Thymus (tissue), 14 donors: ENCODE measurements around the gene UMOD. TPM values are rescaled to one million over a fixed set of nuclear protein-coding genes. Genes with fewer than 3 reads are reported as not detected.

Experiments used
- DNase-seq, 9 donors: peaks; one replicate each; pipeline ENCODE4 v3.0.0-alpha.2; 2013; ENCODE audit warnings: low spot score in 9 of 9, low read depth in 6 of 9, missing footprints in 1 of 9
- H3K27ac ChIP-seq, 2 donors: one replicate each; pipeline ENCODE4 v1.5.1; 2013; ENCODE audit warnings: control low read depth in 1 of 2, low read depth in 1 of 2, low read length in 1 of 2, mild to moderate bottlenecking in 1 of 2, moderate library complexity in 1 of 2
- H3K27me3 ChIP-seq, 2 donors: one replicate each; pipeline ENCODE4 v1.5.1; 2013; ENCODE audit warnings: low read length in 1 of 2; ENCODE audit not compliant: control insufficient read depth in 2 of 2, insufficient read depth in 1 of 2
- H3K36me3 ChIP-seq, 2 donors: one replicate each; pipeline ENCODE4 v1.5.1; 2013; ENCODE audit warnings: low read length in 1 of 2, mild to moderate bottlenecking in 1 of 2, moderate library complexity in 1 of 2; ENCODE audit not compliant: control insufficient read depth in 2 of 2, insufficient read depth in 2 of 2
- H3K4me1 ChIP-seq, 2 donors: one replicate each; pipeline ENCODE4 v1.5.1; 2013; ENCODE audit warnings: low read length in 2 of 2; ENCODE audit not compliant: control insufficient read depth in 2 of 2, insufficient read depth in 2 of 2
- H3K4me3 ChIP-seq, 2 donors: one replicate each; pipeline ENCODE4 v1.5.1; 2013; ENCODE audit warnings: low read length in 2 of 2, control low read depth in 1 of 2, mild to moderate bottlenecking in 1 of 2
- H3K9me3 ChIP-seq, 2 donors: one replicate each; pipeline ENCODE4 v1.5.1; 2013; ENCODE audit warnings: low read length in 1 of 2, mild to moderate bottlenecking in 1 of 2; ENCODE audit not compliant: control insufficient read depth in 2 of 2, insufficient read depth in 1 of 2
- WGBS: extraction: QIAGEN DNeasy Blood & Tissue Kit; methylation state at CpG from one replicate; pipeline ENCODE4 v1.1.7; 2013; 5-methylcytosine and 5-hydroxymethylcytosine counted together
- long read RNA-seq, 10 donors: transcript quantifications; one replicate each; lab custom pipeline, GENCODE V29; 2026
- polyA plus RNA-seq: library from polyadenylated mRNA; stranded (reverse); fragments of 200-250 nt; gene quantifications from one replicate; pipeline ENCODE4 v1.2.3, GENCODE V29; 2013
- total RNA-seq: library from RNA; stranded (reverse); fragments of 120-200 nt; gene quantifications from one replicate; pipeline ENCODE4 v1.2.4, GENCODE V29; 2013
- donor health status: healthy.

Gene UMOD
- total RNA-seq (0.28 TPM), polyA plus RNA-seq (0.84 TPM)
- long read RNA-seq, donor 1 = 0 reads
- long read RNA-seq, donor 2 = 0 reads
- long read RNA-seq, donor 3 = 0 reads
- long read RNA-seq, donor 4 = 0 reads
- long read RNA-seq, donor 5, partial matches to known transcripts = 5 of 19 reads
- long read RNA-seq, donor 5, other reads (novel, unspliced or antisense) = 9 of 19 reads
- long read RNA-seq, donor 6 = 0 reads
- long read RNA-seq, donor 7 = 0 reads
- long read RNA-seq, donor 8 = 0 reads
- long read RNA-seq, donor 9 = 0 reads
- long read RNA-seq, donor 10 = 0 reads

DNA sequence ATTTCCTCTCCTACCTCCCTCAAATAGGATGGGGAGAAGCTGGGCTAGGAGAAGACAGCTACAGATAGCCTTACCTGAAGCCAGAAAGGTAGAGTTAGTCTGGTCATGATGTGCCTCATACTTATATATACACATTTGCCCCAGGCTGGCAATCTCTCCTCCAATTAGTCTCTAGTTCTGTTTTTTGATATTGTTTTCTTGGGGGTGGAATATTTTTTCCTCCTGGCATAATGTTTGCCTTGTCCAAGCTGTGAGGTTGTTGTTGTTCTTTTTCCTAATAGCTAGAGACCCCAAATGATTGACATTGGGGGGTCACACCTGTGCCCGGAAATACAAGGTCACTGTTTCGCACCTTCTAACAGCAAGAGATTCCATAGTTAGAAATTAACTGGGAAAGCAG, at the start of gene UMOD:
Gene UMOD, minus strand, starts transcription at position 101 of the 400 bp plus-strand sequence. CDS start 1,978 bp downstream, outside the sequence.
- WGBS = 94% methylated on average over 2 of the region's 2 CpGs
- H3K27ac ChIP-seq = no peak within 1 kb of the TSS
- no peaks in the 10 kb centered on the region for H3K36me3 ChIP-seq
- H3K27me3 ChIP-seq = peaks cover 0 to 3% of the 10 kb centered on the region in 2 donors
- H3K9me3 ChIP-seq = no peaks in the 10 kb centered on the region
- H3K4me3 ChIP-seq = no peak within 1 kb of the TSS
- H3K4me1 ChIP-seq = no peaks in the 10 kb centered on the region
- DNase-seq = no peak

DNA sequence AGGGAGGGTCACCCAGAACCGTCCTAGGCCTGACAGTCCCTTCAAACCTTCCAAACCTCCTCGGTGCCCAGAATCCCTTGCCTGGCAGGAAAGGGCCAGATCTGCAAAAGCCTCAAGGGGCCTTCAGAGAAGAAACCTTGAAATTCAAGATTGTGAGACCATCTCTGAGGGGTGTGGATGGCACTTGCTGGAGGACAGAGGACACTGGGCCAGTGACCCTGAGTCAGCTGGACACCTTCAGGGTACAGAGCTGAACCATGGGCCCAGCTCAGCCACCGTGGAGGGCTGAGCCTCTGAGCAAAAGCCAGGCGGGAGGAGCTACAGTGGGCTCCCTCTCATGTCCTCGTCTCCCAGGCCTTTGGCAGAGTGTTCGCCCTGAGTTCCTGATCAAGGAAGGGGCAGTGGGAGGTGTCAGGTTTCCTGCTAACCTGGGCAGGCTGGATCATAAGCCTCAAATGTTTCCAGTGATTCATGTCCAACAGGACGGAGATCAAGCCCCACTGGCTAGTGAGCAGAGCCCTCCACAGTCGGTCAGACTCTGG, 49.0 kb upstream of the UMOD start:
- Histone ChIP-seq H3K9me3 (no peaks in the 10 kb centered on the region), H3K36me3 (no peaks in the 10 kb centered on the region), H3K27ac (no peak overlapping the region), H3K4me3 (no peak overlapping the region), H3K27me3 (no peaks in the 10 kb centered on the region), H3K4me1 (no peaks in the 10 kb centered on the region)
- WGBS = 79% methylated on average over 8 of the region's 8 CpGs
- DNase-seq = no peak

DNA sequence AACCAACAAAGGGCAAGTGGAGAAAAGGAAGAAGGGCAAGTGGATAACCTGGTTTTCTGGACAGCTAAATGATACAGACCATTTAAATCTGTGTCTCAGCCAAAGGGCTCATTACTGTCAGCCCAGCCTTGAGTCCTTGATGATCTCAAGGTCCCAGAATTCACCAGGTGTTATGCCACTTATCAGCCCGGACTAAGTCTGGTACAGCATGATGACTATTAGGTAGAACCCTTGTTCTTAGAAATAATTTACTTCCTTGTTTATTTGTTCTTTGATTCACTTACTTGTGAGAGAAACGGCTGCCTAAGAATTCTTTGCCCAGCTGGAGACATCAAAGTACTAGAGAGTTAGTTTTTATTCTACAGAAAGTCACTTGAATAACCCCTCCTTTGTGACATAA, 48.6 kb upstream of the UMOD start:
- no peak overlapping the region for H3K4me3 ChIP-seq
- 69% methylated on average over 2 of the region's 2 CpGs for whole genome bisulfite sequencing

DNA sequence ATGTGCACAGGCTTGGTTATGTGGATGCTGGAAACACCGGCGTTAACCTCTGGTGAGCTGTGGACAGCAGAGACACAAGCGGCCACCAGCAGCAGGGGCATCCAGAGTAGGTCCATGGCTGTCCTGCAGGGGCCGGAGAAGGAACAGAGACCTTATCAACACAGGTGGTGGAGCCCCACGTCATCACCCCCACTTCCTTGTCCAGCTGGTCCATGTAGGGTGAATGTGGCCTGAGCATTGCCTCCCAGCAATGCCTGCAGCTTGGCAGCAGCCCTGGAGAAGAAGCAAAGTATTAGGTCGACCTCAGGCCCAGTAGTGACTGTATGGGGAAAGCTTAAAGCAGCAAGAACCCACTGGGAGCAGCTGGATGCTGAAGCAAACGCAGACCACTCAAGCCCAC, 46.7 kb upstream of the UMOD start:
- H3K4me3 ChIP-seq = no peak overlapping the region
- WGBS = 75% methylated on average over 7 of the region's 7 CpGs
- DNase-seq = no peak
- no peaks in the 10 kb centered on the region for H3K27me3 ChIP-seq
- H3K27ac ChIP-seq = no peak overlapping the region
- no peaks in the 10 kb centered on the region for H3K9me3 ChIP-seq
- no peaks in the 10 kb centered on the region for H3K36me3 ChIP-seq
- H3K4me1 ChIP-seq = no peaks in the 10 kb centered on the region

More for the DNA sequence above, 48.6 kb upstream of the UMOD start:
- Histone ChIP-seq H3K27ac (no peak overlapping the region), H3K4me1 (no peaks in the 10 kb centered on the region), H3K36me3 (no peaks in the 10 kb centered on the region), H3K27me3 (no peaks in the 10 kb centered on the region), H3K9me3 (no peaks in the 10 kb centered on the region)
- no peak for DNase-seq

DNA sequence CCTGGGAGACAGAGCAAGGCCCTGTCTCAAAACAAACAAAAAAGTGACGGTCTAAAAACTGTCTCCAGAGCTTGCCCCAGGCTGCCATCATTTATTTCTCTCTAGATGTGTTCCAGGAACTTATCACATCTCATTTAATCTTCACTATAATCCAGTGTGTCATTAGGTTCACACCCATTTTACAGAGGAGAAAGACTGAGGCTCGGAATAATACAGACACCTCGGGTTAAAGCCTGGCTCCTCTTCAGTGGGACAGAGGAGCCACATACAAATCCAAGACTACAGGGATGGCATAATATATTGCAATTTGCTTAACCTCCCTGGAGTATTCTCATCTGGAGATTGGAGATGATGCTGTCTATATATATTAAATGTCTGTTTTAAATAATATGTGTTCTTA, 46.1 kb upstream of the UMOD start:
- no peak overlapping the region for H3K4me3 ChIP-seq
- no peak for DNase-seq
- H3K4me1 ChIP-seq = no peaks in the 10 kb centered on the region
- no peaks in the 10 kb centered on the region for H3K36me3 ChIP-seq
- no peak overlapping the region for H3K27ac ChIP-seq
- no peaks in the 10 kb centered on the region for H3K27me3 ChIP-seq
- 90% methylated on average over 3 of the region's 3 CpGs for WGBS
- H3K9me3 ChIP-seq = no peaks in the 10 kb centered on the region

DNA sequence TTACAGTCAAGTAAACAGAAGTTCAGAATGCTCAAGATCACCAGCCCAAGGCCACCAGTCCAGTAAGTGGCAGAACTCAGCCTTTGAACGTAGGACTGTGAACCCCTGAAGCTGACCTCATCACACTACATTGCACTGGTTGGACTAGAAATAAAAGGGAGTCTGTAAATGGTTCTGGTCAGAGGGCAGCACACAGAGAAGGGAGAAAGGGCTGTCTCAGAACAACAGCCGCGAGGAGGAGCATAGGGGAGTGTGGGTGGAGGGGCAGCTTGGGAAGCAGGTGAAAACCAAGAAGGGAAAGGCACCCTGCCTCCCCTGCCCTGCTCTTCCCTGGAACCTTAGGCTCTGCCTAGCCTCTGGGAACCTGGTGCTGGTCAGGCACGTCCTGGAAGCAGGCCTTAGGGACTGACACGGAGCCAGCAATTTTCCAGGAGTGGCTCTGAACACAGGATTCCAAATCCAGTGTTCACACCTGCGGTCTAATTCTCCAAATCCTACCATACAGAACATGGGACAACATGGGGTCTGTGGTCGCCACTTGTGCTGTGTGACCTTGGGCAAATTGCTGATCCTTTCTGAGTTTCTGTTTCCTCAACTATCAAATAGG, 45.1 kb upstream of the UMOD start:
- Histone ChIP-seq H3K4me1 (no peaks in the 10 kb centered on the region), H3K9me3 (no peaks in the 10 kb centered on the region), H3K36me3 (no peaks in the 10 kb centered on the region), H3K27me3 (no peaks in the 10 kb centered on the region), H3K4me3 (no peak overlapping the region), H3K27ac (no peak overlapping the region)
- DNase-seq = no peak
- 87% methylated on average over 7 of the region's 7 CpGs for WGBS

DNA sequence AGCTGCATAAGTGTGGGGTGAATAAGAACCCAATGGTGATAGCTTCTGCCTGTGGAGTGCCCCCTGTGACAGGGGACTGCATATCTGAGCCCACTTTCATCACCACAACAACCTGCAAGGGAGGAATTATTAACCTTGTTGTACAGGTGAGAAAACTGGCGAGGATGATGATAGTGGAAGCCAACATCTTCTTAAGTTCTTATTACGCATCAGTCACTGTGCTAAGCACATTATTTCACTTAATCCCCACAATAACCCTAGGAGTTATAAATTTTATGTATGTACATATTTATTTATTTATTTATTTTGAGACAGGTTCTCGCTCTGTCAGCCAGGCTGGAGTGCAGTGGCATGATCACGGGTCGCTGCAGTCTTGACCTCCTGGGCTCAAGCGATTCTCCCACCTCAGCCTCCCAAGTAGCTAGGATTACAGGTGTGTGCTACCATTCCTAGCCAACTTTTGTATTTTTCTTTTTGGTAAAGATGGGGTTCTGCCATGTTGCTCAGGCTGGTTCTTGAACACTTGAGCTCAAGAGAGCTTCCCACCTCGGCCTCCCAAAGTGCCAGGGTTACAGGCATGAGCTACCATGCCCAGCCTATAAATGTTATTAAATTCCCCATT, 44.4 kb upstream of the UMOD start:
- no peaks in the 10 kb centered on the region for H3K36me3 ChIP-seq
- no peak overlapping the region for H3K4me3 ChIP-seq
- no peaks in the 10 kb centered on the region for H3K4me1 ChIP-seq
- no peaks in the 10 kb centered on the region for H3K9me3 ChIP-seq
- WGBS = 98% methylated on average over 7 of the region's 7 CpGs
- no peak for DNase-seq
- no peak overlapping the region for H3K27ac ChIP-seq
- H3K27me3 ChIP-seq = no peaks in the 10 kb centered on the region

DNA sequence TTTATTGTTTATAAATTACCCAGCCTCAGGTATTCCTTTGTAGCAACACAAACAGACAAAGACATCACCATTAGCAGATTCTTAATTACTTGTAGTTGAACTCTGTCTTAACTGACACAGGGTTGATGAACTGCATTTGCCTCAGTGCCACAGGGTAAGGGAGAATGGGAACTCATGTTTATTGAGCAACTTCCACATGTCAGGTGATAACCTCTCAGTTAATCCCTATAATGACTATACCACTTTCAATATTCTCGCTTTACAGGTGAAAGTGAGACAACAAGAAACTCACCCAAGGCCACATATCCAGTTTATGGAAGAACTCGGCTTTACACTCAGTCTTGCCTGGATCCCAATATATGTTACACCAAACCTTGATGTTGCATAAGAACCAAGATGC, 43.4 kb upstream of the UMOD start:
- WGBS = 94% methylated on average over 2 of the region's 2 CpGs
- Histone ChIP-seq H3K9me3 (no peaks in the 10 kb centered on the region), H3K4me3 (no peak overlapping the region), H3K27me3 (no peaks in the 10 kb centered on the region), H3K27ac (no peak overlapping the region), H3K4me1 (no peaks in the 10 kb centered on the region), H3K36me3 (no peaks in the 10 kb centered on the region)
- DNase-seq = no peak
